ENCODE results near the gene ITGAE. TPM values are rescaled to one million over a fixed set of nuclear protein-coding genes. Genes with fewer than 3 reads are reported as not detected.

The ITGAE gene
- total RNA-seq, 1 donor from 2014 or later = 15.8 TPM

GRCh38 chr17:3815925-3816324 lies 14.9 kb upstream of the ITGAE start:
- Histone ChIP-seq H3K4me3 (no peak overlapping the region), H3K4me1 (no peaks in the 10 kb centered on the region), H3K27ac (no peak overlapping the region), H3K36me3 (peaks cover 75 to 96% of the 10 kb centered on the region in 2 donors), H3K9me3 (no peaks in the 10 kb centered on the region), H3K27me3 (no peaks in the 10 kb centered on the region)
- TF ChIP-seq, protein P1, sequence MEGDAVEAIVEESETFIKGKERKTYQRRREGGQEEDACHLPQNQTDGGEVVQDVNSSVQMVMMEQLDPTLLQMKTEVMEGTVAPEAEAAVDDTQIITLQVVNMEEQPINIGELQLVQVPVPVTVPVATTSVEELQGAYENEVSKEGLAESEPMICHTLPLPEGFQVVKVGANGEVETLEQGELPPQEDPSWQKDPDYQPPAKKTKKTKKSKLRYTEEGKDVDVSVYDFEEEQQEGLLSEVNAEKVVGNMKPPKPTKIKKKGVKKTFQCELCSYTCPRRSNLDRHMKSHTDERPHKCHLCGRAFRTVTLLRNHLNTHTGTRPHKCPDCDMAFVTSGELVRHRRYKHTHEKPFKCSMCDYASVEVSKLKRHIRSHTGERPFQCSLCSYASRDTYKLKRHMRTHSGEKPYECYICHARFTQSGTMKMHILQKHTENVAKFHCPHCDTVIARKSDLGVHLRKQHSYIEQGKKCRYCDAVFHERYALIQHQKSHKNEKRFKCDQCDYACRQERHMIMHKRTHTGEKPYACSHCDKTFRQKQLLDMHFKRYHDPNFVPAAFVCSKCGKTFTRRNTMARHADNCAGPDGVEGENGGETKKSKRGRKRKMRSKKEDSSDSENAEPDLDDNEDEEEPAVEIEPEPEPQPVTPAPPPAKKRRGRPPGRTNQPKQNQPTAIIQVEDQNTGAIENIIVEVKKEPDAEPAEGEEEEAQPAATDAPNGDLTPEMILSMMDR (IDR thresholded peaks at IDR 0.05) = no peak
- intact Hi-C loops (cut with DNase I) = no loop called here
- DNase-seq (ENCODE audit: low spot score in 2 of 2) = no peak

DNA sequence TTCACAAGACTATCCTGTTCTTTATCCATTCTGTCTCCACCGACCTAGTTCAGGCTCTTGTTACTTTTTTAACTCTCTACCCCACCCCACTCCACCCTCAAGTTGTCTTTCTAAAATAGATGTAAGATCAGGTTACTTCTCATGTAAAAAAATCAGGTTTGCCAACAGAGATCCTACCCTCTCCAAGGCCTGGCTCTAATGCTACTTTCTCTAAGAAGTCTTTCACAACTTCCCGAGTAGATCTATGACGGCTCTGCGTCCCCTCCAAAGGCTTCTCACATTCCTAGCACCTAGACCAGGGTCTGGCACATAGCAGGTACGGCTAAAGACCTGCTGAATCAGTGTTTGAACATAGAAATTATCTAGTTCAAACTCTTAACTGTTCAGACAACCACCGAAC lies 14.1 kb upstream of the ITGAE start:
- Histone ChIP-seq H3K36me3 (peaks cover 70 to 96% of the 10 kb centered on the region in 2 donors), H3K4me3 (no peak overlapping the region), H3K4me1 (no peaks in the 10 kb centered on the region), H3K27me3 (no peaks in the 10 kb centered on the region), H3K9me3 (no peaks in the 10 kb centered on the region), H3K27ac (no peak overlapping the region)
- TF ChIP-seq, protein P1 (IDR thresholded peaks at IDR 0.05) = no peak
- DNase-seq (ENCODE audit: low spot score in 2 of 2) = no peak
- intact Hi-C loops (cut with DNase I) = no loop called here

GRCh38 chr17:3814361-3814760 lies 13.4 kb upstream of the ITGAE start:
- Histone ChIP-seq H3K27me3 (no peaks in the 10 kb centered on the region), H3K27ac (no peak overlapping the region), H3K4me3 (no peak overlapping the region), H3K4me1 (no peaks in the 10 kb centered on the region), H3K36me3 (peaks cover 70 to 97% of the 10 kb centered on the region in 2 donors), H3K9me3 (no peaks in the 10 kb centered on the region)
- TF ChIP-seq, protein P1 (IDR thresholded peaks at IDR 0.05) = no peak
- no peak for DNase-seq (ENCODE audit: low spot score in 2 of 2)
- intact Hi-C loops (cut with DNase I) = no loop called here

DNA sequence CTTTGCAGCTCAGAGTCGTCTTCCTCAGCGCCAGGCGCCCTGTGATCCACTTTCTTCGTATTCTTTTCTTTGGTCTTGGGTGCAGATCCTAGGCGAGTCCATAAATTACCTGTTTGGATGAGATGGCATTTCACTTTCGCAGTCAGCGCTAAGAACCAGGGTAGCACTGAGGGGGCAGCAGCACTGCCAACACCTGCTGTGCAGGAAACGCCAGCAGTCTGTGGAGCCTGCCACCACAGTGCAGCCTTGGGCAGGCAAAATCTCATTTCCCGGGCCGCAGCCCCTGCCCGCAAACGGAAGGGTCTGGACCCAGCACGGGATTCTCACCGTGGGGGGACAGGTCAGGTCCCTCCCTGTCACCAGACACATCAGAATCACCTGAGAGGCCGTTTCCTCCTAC lies 12.2 kb upstream of the ITGAE start:
- intact Hi-C loops (cut with DNase I) = no loop called here
- Histone ChIP-seq H3K4me1 (no peaks in the 10 kb centered on the region), H3K4me3 (no peak overlapping the region), H3K27me3 (no peaks in the 10 kb centered on the region), H3K36me3 (peaks cover 65 to 97% of the 10 kb centered on the region in 2 donors), H3K9me3 (no peaks in the 10 kb centered on the region), H3K27ac (no peak overlapping the region)
- TF ChIP-seq, protein P1 (IDR thresholded peaks at IDR 0.05) = no peak
- no peak for DNase-seq (ENCODE audit: low spot score in 2 of 2)

DNA sequence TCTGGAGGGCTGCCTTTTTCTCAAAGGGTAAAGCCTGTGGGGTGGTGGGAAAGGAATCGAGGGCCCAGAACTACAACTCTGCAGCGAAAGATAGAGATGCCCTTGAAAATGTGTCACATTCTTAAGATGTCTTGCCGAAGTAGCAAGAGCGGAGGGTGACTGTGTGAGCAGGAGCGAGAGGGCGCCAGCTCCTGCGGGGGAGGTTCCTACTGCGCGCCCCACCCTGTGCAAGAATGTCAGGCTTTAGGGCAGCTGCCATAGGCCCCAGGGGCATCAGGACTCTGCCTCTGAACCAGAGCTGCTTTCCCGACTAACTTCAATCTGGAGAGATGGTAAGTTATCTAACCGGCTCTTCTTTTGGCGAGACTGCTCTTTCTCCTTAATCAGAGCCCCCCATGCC lies 11.8 kb upstream of the ITGAE start:
- no peaks in the 10 kb centered on the region for H3K4me1 ChIP-seq
- no peaks in the 10 kb centered on the region for H3K27me3 ChIP-seq
- intact Hi-C loops (cut with DNase I) = no loop called here
- H3K36me3 ChIP-seq = peaks cover 66 to 98% of the 10 kb centered on the region in 2 donors
- no peak for DNase-seq (ENCODE audit: low spot score in 2 of 2)
- no peak overlapping the region for H3K27ac ChIP-seq
- H3K9me3 ChIP-seq = no peaks in the 10 kb centered on the region
- H3K4me3 ChIP-seq = no peak overlapping the region
- TF ChIP-seq, protein P1 (IDR thresholded peaks at IDR 0.05) = no peak

- H3K36me3 ChIP-seq = peaks cover 68 to 97% of the 10 kb centered on the region in 2 donors
- no peak for DNase-seq (ENCODE audit: low spot score in 2 of 2)
- intact Hi-C loops (cut with DNase I) = no loop called here
- H3K4me3 ChIP-seq = no peak overlapping the region
- no peaks in the 10 kb centered on the region for H3K4me1 ChIP-seq
- no peak overlapping the region for H3K27ac ChIP-seq
- TF ChIP-seq, protein P1 (IDR thresholded peaks at IDR 0.05) = no peak
- H3K27me3 ChIP-seq = no peaks in the 10 kb centered on the region
- no peaks in the 10 kb centered on the region for H3K9me3 ChIP-seq
Measured at GRCh38 chr17:3812284-3812683, 11.3 kb upstream of the ITGAE start.
